OCI-LY3 (cell line): ENCODE measurements around the gene SYNE2.

Experiments used
- H2AFZ ChIP-seq: fragments of 200-600, 300-600 bp; shearing (Covaris generic); 2 replicates; pipeline ENCODE4 v1.6.0; 2014; ENCODE audit warnings: antibody characterized with exemption, low read depth, low read length
- H3K27ac ChIP-seq: fragments of 200-600, 300-600 bp; sonication (generic); 2 replicates; pipeline ENCODE4 v1.5.1; 2014; ENCODE audit warnings: mild to moderate bottlenecking, low read length, moderate library complexity, mixed read lengths
- H3K27me3 ChIP-seq: fragments of 200-600, 300-600 bp; sonication (generic); 2 replicates; pipeline ENCODE4 v1.6.1; 2014; ENCODE audit warnings: low read depth, low read length, mixed read lengths
- H3K36me3 ChIP-seq: fragments of 200-600, 300-600 bp; sonication (generic); replicated peaks from 2 replicates; pipeline ENCODE3; 2014; ENCODE audit warnings: low read depth, low read length, mixed read lengths
- H3K4me1 ChIP-seq: fragments of 300-600, 200-600 bp; sonication (generic); 2 replicates; pipeline ENCODE4 v1.6.1; 2014; ENCODE audit warnings: low read length, mixed read lengths
- H3K4me2 ChIP-seq: fragments of 200-600, 300-600 bp; sonication (generic); 2 replicates; pipeline ENCODE4 v1.6.1; 2014; ENCODE audit warnings: low read length, mixed read lengths
- H3K4me3 ChIP-seq: fragments of 300-600, 200-600 bp; sonication (generic); 2 replicates; pipeline ENCODE4 v1.5.1; 2014; ENCODE audit warnings: antibody characterized with exemption, mild to moderate bottlenecking, low read length, moderate library complexity
- H3K79me2 ChIP-seq: fragments of 300-600, 200-600 bp; shearing (Covaris generic); 2 replicates; pipeline ENCODE4 v1.6.1; 2014; ENCODE audit warnings: mild to moderate bottlenecking, low read length, mixed read lengths
- H3K9ac ChIP-seq: fragments of 300-600, 200-600 bp; shearing (Covaris generic); 2 replicates; pipeline ENCODE4 v1.6.0; 2014; ENCODE audit warnings: mild to moderate bottlenecking, low read length, moderate library complexity
- H3K9me3 ChIP-seq: fragments of 200-600, 300-600 bp; shearing (Covaris generic); 2 replicates; pipeline ENCODE4 v1.6.1; 2014; ENCODE audit warnings: low read length, mixed read lengths; ENCODE audit not compliant: insufficient read depth
- H4K20me1 ChIP-seq: fragments of 200-600, 300-600 bp; sonication (generic); 2 replicates; pipeline ENCODE4 v1.6.1; 2016; ENCODE audit warnings: low read length, mixed read lengths; ENCODE audit not compliant: insufficient read depth
- CTCF ChIP-seq: fragments of 200-600, 300-600 bp; sonication (generic); IDR thresholded peaks from 2 replicates; pipeline ENCODE4 v1.5.1; 2014; ENCODE audit warnings: antibody characterized with exemption, low read length, low read depth
- EZH2phosphoT487 ChIP-seq: fragments of 200-600 bp; shearing (Covaris generic); IDR thresholded peaks from 2 replicates; pipeline ENCODE4 v1.6.1; 2018; ENCODE audit warnings: antibody characterized with exemption, mixed run types, low read depth

Gene SYNE2

GRCh38 chr14:64196056-64196455 is 343.3 kb downstream of the SYNE2 start:
- no peaks in the 10 kb centered on the region for H3K9me3 ChIP-seq
- no peak overlapping the region for H3K9ac ChIP-seq
- no peak overlapping the region for H3K4me3 ChIP-seq
- H3K27me3 ChIP-seq, result no peaks in the 10 kb centered on the region
- no peak overlapping the region for H3K4me2 ChIP-seq
- no peak overlapping the region for H3K27ac ChIP-seq
- TF ChIP-seq CTCF, result no peak
- no peak for TF ChIP-seq EZH2phosphoT487
- H2AFZ ChIP-seq, result 0 out of 2 replicates have a peak overlapping the region, but pooled peaks have one; percentile 38
- H4K20me1 ChIP-seq, result no peaks in the 10 kb centered on the region
- H3K79me2 ChIP-seq, result no peaks in the 10 kb centered on the region
- H3K4me1 ChIP-seq, result peaks cover 20% of the 10 kb centered on the region
- no peaks in the 10 kb centered on the region for H3K36me3 ChIP-seq

GRCh38 chr14:64196814-64197411 is 344.1 kb downstream of the SYNE2 start:
- H3K4me2 ChIP-seq, result no peak overlapping the region
- H3K9ac ChIP-seq, result no peak overlapping the region
- no peaks in the 10 kb centered on the region; the same call in 1 of the 2 replicates for H3K9me3 ChIP-seq
- H3K36me3 ChIP-seq, result no peaks in the 10 kb centered on the region
- H3K4me1 ChIP-seq, result peaks cover 20% of the 10 kb centered on the region
- H3K27me3 ChIP-seq, result no peaks in the 10 kb centered on the region
- no peaks in the 10 kb centered on the region for H4K20me1 ChIP-seq
- no peaks in the 10 kb centered on the region for H3K79me2 ChIP-seq
- H3K27ac ChIP-seq, result no peak overlapping the region
- TF ChIP-seq EZH2phosphoT487 (no peak), CTCF (no peak)
- no peak overlapping the region for H2AFZ ChIP-seq
- H3K4me3 ChIP-seq, result no peak overlapping the region

GRCh38 chr14:64197996-64198395 is 345.2 kb downstream of the SYNE2 start:
- peaks cover 5% of the 10 kb centered on the region; the same call in 1 of the 2 replicates for H3K9me3 ChIP-seq
- no peak overlapping the region for H3K4me2 ChIP-seq
- no peaks in the 10 kb centered on the region for H3K36me3 ChIP-seq
- H3K27ac ChIP-seq, result no peak overlapping the region
- peaks cover 20% of the 10 kb centered on the region for H3K4me1 ChIP-seq
- TF ChIP-seq EZH2phosphoT487, result no peak
- TF ChIP-seq CTCF, result no peak
- no peaks in the 10 kb centered on the region for H3K79me2 ChIP-seq
- no peaks in the 10 kb centered on the region for H4K20me1 ChIP-seq
- no peak overlapping the region for H3K9ac ChIP-seq
- no peaks in the 10 kb centered on the region for H3K27me3 ChIP-seq
- no peak overlapping the region for H2AFZ ChIP-seq
- no peak overlapping the region for H3K4me3 ChIP-seq

GRCh38 chr14:64198486-64198885 is 345.7 kb downstream of the SYNE2 start:
- Histone ChIP-seq H3K4me3 (no peak overlapping the region), H3K79me2 (no peaks in the 10 kb centered on the region), H3K9ac (no peak overlapping the region), H3K9me3 (peaks cover 5% of the 10 kb centered on the region; the same call in 1 of the 2 replicates), H2AFZ (no peak overlapping the region), H4K20me1 (no peaks in the 10 kb centered on the region), H3K36me3 (no peaks in the 10 kb centered on the region), H3K4me2 (no peak overlapping the region), H3K27ac (no peak overlapping the region), H3K27me3 (no peaks in the 10 kb centered on the region), H3K4me1 (peaks cover 20% of the 10 kb centered on the region)
- TF ChIP-seq CTCF (no peak), EZH2phosphoT487 (no peak)
